Gastroesophageal sphincter (tissue), 3 donors: Measurements from ENCODE around the gene STARD13.

Source experiments
- CTCF ChIP-seq, 4 experiments: fragments of 200-600 bp in 2 of 4; fragments of 450-650 bp in 2 of 4; sonication (generic) in 1 of 4; IDR thresholded peaks; one replicate each; pipeline ENCODE4 v1.5.1; 2017 to 2019; ENCODE audit warnings: antibody characterized with exemption in 4 of 4, mild to moderate bottlenecking in 2 of 4, moderate library complexity in 2 of 4
- EP300 ChIP-seq: sonication (generic); formaldehyde crosslinking; IDR thresholded peaks from one replicate; pipeline ENCODE4 v1.6.1; 2017; ENCODE audit warnings: antibody characterized with exemption, mild to moderate bottlenecking
- POLR2AphosphoS5 ChIP-seq: sonication (generic); formaldehyde crosslinking; IDR thresholded peaks from one replicate; pipeline ENCODE4 v1.6.1; 2017; ENCODE audit warnings: antibody characterized with exemption

GRCh38 chr13:33307843-33308242 lies 22.3 kb upstream of the STARD13 start:
- TF ChIP-seq CTCF (IDR thresholded peaks at IDR 0.05), result no peak
- TF ChIP-seq POLR2AphosphoS5, result no peak
- no peak for TF ChIP-seq EP300
